Stimulated activated CD4-positive, alpha-beta T cell treated with anti-CD3 and anti-CD28 coated beads, Interleukin-15, amount 100 ng/mL, for 48 hours (primary cell): ENCODE results near the gene DAPK1.

Experiments
- DNase-seq, 2 donors: peaks; one replicate each; pipeline ENCODE4 v3.0.0-alpha.2; 2020; ENCODE audit warnings: low read depth in 2 of 2

Gene DAPK1

GRCh38 chr9:87643107-87643650 lies 145.5 kb downstream of the DAPK1 start:
- DNase-seq, result no peak

DNA sequence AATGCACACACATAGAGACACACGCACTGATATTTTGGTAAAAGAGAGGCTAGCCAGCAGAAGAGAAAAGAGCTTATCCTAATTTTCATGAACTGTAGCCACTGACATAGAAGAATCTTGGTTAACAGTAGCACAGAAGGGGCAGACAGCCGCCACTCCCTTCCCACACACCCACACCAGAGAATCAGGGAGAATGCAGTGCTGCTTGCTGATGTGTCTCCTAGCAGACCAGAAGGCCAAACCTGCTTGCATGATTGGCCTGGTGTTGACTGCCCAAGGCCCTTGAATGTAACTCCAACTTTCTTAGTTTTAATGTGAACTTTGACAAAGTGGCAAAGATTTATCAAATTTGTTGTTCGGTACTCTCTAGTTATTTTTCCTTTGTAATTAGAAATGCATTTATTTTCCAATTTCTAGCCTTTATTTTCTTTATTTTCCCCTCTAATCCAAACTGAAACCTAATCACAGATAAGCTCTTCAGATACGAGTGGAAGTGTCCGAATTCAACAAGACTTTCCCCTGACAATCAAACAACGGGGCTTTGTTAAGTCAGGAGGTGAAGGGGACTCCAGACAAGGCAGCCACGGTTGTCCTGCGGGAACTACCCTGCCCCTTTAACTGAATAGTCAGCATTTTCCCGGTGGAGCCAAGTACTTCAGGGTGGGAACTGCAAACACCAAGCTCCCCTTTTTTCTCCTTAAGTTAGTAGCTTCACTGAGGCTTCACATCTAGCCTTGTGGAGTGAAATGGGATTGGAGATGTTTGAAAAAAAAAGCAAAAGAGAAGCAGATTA lies 146.3 kb downstream of the DAPK1 start:
- no peak for DNase-seq

DNA sequence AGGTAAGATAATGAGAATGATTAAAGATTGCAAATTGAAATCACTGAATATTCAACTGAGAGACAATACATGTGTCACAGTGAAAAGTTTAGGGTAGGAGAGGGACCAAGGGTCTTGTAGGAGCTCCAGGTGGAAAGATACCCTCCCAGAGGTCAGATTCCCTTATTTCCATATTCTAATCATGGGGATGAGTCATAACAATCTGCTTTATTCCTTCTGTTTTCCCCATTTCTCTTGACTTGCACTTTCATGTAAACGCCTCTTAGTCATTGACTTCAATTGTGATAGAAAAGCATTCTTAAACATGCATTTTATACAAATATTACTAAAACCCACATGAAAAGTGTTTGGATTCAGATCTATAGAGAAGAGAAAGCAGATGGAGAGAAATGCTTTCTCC lies 147.0 kb downstream of the DAPK1 start:
- no peak for DNase-seq

DNA sequence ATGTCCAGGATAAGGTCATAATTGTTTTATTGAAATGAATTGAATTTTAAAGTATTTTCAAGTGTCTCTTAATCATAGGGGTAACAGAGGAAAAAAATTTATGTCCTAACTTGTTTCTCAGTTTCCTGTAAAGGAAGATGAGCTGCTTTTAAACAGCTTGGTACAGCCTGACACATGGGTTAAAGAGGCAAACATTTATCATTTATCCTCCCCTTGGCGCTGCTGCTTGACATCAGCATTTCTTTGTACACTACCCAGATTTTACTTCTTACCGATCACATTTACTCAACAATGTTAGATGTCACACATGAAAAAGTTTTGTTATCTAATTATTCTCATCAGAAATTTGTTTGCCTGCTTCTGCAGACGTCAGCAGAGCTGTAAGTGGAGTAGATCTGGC lies 148.9 kb downstream of the DAPK1 start:
- DNase-seq, result no peak

DNA sequence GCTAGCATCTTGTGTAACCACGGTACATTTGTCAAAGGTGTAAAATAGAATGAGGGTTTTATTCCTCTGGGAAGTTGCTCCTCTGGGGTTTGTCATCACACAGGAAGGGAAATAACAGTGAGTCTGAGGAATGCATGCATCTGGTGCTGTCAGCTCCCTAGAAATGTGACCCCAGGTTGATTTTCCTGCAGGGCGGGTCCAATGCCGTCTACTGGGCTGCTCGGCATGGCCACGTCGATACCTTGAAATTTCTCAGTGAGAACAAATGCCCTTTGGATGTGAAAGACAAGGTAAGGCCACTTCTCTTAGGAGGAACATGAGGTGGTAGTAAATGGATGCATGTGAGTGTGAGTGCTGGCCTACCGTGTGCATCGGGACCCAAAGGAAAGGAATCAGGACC lies 149.4 kb downstream of the DAPK1 start:
- no peak for DNase-seq

DNA sequence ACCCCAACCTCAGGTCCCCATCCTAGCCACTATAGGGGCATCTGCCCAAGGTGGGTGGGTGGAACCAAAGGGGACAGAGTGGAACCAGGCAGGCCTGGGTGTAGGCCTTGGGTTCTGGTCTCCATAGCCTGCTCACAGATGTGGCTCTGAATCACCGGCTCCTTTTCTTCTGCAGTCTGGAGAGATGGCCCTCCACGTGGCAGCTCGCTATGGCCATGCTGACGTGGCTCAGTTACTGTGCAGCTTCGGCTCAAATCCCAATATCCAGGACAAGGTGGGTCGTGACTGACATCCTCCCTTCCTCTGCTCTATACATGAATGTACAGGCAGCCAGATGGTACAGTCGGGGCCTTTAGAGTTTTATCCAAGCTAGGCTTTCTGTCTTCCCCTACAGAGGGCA lies 150.9 kb downstream of the DAPK1 start:
- DNase-seq, result no peak

DNA sequence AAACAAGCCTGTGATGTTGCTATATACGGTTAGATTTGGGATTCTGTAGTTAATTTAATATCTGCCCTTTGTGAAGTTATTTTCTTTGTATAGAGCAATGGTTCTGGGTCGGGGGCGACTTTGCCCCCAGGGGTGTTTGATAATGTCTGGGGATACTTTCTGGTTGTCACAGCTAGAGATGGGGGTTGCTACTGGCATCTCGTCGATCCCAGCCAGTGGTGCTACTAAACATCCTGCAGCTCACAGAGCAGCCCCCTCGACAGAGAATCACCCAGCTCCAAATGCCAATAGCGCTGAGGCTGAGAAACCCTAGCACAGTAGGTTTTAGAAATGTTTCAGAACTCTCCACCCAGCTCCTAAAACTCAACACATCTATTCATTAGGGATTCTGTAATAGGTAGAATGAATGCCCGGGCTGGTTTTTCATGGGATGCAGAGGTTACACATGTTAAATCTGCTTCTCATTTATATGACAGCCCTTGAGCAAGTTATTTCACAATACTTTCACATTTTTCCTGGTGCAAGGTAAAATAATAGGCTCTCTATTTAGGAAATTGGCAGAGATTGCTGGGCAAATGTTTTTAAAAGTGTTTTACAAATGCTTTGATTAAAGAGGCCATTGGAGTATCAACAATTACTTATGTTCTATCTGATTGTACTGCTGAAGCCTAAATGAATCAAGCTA lies 153.1 kb downstream of the DAPK1 start:
- DNase-seq, result no peak

DNA sequence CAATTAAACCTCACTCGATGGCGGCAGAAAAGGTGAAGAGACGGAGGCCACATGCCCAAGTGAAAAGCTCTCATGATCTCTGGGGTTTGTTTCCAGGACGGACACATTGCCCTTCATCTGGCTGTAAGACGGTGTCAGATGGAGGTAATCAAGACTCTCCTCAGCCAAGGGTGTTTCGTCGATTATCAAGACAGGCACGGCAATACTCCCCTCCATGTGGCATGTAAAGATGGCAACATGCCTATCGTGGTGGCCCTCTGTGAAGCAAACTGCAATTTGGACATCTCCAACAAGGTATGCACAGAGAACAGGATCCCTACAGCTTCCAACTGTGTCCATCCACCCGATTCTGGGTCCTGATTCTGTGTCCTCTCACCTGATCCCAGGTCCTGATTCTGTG lies 153.8 kb downstream of the DAPK1 start:
- DNase-seq, result no peak

DNA sequence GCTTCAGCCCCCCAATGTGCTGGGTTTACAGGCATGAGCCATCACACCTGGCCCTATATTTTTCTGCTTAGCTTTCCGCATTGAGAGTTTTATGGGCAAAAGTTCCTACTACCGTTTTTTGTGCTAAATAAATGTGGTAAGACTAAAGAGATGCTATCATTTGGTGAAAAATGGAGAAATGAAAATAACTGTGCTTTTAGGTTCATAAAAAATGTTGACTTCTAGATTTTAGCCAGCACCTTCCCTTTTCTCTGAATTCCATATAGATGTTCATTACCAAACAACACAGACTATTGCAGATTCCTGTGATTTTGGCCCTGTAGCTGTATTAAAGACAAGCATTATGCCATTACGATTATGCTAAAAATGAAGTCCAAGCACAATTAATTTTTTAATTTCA lies 156.3 kb downstream of the DAPK1 start:
- no peak for DNase-seq

GRCh38 chr9:87655731-87656130 lies 158.1 kb downstream of the DAPK1 start:
- DNase-seq, result no peak

DNA sequence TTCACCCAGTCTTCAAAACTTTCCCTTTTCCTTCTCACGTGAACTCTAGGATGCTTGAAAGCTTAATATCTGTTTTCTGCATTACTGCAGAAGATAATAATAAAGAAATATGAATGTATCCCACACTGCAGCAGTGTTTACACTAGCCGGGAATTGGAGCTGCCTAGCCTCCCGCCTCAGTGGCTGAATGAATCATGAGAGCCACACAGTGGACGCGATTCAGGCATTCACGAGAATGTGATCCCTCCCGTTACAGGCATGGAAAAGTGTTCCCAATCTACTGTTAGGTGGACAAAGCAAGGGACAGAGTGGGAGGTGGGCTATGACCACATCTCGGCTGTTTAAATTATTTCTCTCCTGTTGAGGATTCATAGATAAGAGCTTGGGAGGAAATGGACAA lies 158.8 kb downstream of the DAPK1 start:
- no peak for DNase-seq

GRCh38 chr9:87657190-87657589 lies 159.5 kb downstream of the DAPK1 start:
- DNase-seq, result no peak

DNA sequence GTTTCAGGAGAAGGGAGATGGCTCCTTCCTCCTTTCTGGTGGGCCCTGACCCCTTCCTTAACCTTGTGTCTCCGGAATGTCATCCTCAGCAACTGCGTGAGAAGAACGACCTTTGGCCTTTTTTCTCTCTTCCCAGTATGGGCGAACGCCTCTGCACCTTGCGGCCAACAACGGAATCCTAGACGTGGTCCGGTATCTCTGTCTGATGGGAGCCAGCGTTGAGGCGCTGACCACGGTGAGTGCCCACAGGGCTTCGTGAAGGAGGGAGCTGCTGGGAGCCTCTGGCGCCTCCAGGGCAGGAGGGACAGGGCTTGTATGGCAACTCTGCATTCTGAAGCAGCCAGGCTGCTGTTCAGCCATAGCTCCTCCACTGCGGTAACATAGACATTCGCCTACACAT lies 160.2 kb downstream of the DAPK1 start:
- no peak for DNase-seq

GRCh38 chr9:87658511-87658910 lies 160.8 kb downstream of the DAPK1 start:
- DNase-seq, result no peak

- DNase-seq, result no peak
Observed at GRCh38 chr9:87659534-87660419, 162.1 kb downstream of the DAPK1 start.

DNA sequence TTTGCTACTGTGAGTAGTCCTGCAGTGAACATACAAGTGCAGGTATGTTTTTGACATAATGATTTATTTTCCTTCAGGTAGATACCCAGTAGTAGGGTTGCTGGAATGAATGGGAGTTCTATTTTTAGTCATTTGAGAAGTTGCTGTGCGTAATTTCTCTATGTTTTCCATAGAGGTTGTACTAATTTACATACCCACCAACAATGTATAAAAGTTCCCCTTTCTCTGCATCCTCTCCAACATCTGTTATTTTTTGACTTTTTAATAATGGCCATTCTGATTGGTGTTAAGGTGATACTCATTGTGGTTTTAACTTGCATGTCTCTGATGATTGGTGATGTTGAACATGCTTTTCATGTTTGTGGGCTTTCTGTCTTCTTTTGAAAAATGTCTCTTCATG lies 163.6 kb downstream of the DAPK1 start:
- DNase-seq, result no peak

GRCh38 chr9:87662808-87663528 lies 165.3 kb downstream of the DAPK1 start:
- peak; percentile 45 to 68 for DNase-seq

DNA sequence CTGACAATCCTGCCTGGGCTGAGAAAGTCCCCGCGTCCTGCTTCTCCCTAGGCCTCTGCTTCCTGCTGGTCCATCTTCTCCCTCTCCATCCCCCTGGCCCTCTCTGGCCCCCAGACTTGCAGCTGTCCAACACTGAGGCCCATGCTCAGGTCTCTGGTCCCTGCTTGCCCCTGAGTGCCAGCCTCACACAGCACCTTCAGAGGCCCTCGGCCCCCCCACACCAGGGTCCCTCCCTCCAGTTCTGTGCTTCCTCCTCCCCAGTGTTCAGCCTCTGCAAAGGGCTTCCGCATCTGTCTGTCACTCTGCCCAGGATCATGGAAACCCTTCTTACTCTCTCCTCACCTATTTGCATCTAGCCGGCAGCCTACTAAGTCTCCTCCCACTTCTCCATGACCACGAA lies 165.9 kb downstream of the DAPK1 start:
- no peak for DNase-seq

DNA sequence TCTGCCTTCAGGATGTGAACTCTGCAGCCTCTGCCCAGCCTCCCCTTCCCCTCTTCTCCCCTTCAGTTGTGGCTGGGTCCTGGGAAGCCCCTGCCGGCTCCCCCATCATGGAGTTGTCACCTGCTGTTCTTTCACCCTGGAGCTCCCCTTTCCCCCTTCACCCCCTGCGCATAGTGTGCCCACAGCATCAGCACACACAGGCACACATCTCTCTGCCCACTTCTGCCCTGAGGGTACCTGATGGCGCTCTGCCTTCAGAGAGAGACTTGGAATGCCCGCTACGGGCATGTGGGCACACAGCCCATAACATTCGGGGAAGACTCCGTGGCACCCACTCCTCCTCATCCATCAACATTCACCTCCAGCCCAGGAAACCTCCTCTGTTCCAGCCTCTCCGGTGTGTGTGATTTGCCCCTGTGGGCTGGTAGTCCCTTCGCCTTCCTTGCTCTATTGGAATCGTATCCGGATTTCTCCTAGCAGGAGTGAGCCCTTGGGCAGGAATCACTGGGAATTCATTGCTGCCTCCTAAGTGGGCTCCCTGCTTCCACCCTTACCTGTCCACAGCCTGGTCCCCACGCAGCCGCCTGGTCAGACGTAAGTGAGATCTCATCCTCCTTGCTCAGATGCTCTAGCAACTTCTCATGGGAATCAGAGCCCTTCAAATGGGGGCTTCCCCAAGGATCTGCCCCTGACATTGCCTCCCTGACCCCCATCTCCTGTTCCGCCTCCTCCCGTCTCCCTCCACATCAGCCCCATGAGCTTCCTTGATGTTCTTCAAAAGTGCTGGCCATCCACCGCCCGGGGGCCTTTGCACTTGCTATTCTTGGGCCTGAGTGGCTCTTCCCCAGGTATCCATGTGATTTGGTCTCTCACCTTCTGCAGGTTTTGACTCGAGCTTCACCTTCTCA lies 166.7 kb downstream of the DAPK1 start:
- no peak for DNase-seq

DNA sequence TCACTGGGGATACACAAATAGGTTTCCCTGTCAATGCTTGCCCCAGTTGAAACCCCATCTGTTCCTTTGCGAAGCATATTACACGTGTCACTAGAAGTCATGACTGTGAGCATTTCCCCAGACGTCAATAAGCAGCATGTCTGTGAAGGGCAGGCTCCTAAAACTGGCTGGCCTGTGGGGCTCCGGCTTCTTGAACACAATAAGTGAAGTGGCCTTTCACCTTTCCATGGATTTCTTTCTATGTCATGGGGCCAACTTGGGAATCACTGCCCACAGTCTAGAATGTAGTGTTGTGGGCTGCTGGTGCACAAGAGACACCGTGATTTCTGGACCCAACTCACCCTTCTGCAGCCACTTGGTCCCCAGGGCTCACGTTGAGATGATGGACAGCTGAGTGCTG lies 167.8 kb downstream of the DAPK1 start:
- DNase-seq, result no peak
